ENCODE data around the gene PPARG. TPM values are rescaled to one million over a fixed set of nuclear protein-coding genes. Genes with fewer than 3 reads are reported as not detected.

Gene PPARG
- total RNA-seq, 2 donors from 2014 or later: 7.0 to 12.9 TPM

DNA sequence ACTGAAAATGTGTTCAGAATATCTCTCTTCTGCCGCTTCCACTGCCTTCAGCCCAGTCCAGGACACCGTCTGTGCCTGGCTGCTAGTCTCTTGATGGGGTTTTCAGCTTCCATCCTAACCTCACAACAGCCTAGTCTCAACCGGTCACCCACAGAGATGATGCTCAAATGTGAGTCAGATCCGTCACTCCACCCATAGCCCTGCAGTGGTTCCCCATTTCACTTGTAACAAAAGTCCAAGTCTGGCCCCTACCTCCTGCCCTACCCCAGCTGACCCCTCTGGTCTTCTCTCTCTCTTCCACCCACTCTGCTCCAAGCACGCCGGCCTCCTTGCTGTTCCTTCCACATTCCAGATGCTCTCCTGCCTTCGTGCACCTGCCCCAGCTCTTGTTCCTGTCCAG lies 68.1 kb downstream of the PPARG start:
- Histone ChIP-seq H3K9me3 (no peaks in the 10 kb centered on the region), H3K27ac (no peak overlapping the region)
- WGBS: 93% methylated on average over 7 of the region's 7 CpGs

DNA sequence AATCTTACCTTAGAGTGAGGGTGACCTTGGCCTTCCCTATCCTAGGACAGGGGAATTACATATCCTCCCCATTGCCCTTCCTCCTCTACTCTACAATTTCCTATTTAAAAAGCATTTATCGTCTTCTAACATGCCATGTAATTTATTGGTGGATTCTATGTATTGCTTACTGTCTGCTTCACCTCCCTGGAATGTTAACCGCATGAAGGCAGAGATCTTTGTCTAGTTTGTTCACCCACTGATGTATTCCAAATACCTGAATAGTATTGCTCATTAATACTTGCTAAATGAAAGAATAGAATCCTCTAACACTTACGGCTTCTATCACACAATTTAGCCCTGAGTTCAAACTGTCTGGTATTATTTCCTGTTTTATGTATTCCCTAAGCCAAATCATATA lies 68.6 kb downstream of the PPARG start:
- H3K36me3 ChIP-seq: no peaks in the 10 kb centered on the region
- no peaks in the 10 kb centered on the region for H3K9me3 ChIP-seq
- 92% methylated on average over 3 of the region's 3 CpGs for WGBS
- intact Hi-C loops (cut with DNase I): no loop called here
- H3K4me1 ChIP-seq (replicated peaks): no peaks in the 10 kb centered on the region
- H3K27me3 ChIP-seq (replicated peaks; ENCODE audit: insufficient read depth): no peaks in the 10 kb centered on the region
- no peak overlapping the region for H3K27ac ChIP-seq
- TF ChIP-seq, protein P1, sequence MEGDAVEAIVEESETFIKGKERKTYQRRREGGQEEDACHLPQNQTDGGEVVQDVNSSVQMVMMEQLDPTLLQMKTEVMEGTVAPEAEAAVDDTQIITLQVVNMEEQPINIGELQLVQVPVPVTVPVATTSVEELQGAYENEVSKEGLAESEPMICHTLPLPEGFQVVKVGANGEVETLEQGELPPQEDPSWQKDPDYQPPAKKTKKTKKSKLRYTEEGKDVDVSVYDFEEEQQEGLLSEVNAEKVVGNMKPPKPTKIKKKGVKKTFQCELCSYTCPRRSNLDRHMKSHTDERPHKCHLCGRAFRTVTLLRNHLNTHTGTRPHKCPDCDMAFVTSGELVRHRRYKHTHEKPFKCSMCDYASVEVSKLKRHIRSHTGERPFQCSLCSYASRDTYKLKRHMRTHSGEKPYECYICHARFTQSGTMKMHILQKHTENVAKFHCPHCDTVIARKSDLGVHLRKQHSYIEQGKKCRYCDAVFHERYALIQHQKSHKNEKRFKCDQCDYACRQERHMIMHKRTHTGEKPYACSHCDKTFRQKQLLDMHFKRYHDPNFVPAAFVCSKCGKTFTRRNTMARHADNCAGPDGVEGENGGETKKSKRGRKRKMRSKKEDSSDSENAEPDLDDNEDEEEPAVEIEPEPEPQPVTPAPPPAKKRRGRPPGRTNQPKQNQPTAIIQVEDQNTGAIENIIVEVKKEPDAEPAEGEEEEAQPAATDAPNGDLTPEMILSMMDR (IDR thresholded peaks at IDR 0.05): no peak
- TF ChIP-seq POLR2A (IDR thresholded peaks at IDR 0.05) (no peak), POLR2AphosphoS5 (IDR thresholded peaks at IDR 0.05) (no peak)
- H3K4me3 ChIP-seq: no peak overlapping the region
- DNase-seq (ENCODE audit: low spot score): no peak

More for the DNA sequence above, 68.1 kb downstream of the PPARG start:
- H3K4me3 ChIP-seq: no peak overlapping the region
- DNase-seq (ENCODE audit: low spot score): no peak
- intact Hi-C loops (cut with DNase I): no loop called here
- no peaks in the 10 kb centered on the region for H3K4me1 ChIP-seq (replicated peaks)
- H3K36me3 ChIP-seq: no peaks in the 10 kb centered on the region
- TF ChIP-seq POLR2A (IDR thresholded peaks at IDR 0.05): no peak
- no peak for TF ChIP-seq POLR2AphosphoS5 (IDR thresholded peaks at IDR 0.05)
- TF ChIP-seq, protein P1 (IDR thresholded peaks at IDR 0.05): no peak
- no peaks in the 10 kb centered on the region for H3K27me3 ChIP-seq (replicated peaks; ENCODE audit: insufficient read depth)

DNA sequence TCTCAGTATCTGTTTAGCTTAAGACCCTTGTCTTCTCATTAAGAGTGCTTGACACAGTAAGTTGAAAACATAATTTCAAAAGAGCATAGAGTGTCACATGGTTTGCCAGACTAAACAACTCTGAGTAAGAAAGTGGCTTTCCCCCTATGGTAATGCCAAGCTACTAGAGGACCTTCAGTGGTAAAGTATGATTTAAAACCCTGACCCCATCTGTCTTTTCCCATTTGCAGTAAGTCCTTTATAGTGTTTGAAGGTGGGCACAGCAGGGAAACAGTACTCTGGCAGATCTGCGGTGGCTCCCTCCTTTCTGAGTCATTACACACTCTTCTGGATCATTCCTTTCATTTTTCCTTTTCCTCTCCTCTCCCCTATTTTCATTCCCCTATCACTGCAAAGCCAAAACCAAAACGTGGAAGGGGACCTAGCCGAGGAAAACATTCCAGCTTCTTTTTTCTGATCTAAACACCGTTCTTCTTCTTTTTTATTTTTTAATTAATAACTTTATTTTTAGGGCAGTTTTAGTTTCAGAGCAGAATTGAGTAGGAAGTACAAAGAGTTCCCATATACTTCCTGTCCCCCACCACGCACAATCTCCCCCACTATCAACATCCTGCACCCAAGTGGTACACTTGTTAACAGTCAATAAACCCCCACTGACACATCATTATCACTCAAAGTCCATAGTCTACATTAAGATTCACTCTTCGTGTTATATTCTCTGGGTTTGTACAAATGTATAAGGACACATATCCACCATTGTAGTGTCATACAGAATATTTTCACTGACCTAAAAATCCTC lies 74.7 kb downstream of the PPARG start:
- no peak overlapping the region for H3K4me3 ChIP-seq
- no peaks in the 10 kb centered on the region for H3K27me3 ChIP-seq (replicated peaks; ENCODE audit: insufficient read depth)
- 63% methylated on average over 6 of the region's 6 CpGs for WGBS
- no peak overlapping the region for H3K27ac ChIP-seq
- no peaks in the 10 kb centered on the region for H3K36me3 ChIP-seq
- H3K9me3 ChIP-seq: no peaks in the 10 kb centered on the region
- TF ChIP-seq, protein P1 (IDR thresholded peaks at IDR 0.05): no peak
- TF ChIP-seq POLR2A (IDR thresholded peaks at IDR 0.05) (no peak), POLR2AphosphoS5 (IDR thresholded peaks at IDR 0.05) (no peak)
- no peak for DNase-seq (ENCODE audit: low spot score)
- no peaks in the 10 kb centered on the region for H3K4me1 ChIP-seq (replicated peaks)
- intact Hi-C loops (cut with DNase I): no loop called here

DNA sequence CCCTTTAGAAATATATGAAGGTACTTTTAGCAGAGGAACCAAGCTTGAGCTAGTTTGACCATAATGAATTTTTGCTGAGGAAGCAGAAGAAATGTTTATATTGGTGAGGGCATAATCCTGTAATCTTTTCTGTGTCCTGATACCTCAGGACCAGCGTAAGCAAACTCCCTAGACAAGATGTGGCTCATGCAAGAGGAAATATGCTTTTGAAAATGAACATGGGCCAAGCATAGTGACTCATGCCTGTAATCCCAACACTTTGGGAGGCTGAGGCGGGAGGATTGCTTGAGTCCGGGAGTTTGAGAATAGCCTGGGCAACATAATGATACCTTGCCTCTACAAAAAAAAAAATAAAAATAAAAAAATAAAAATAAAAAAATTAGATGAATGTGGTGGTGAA lies 78.5 kb downstream of the PPARG start:
- intact Hi-C loops (cut with DNase I): no loop called here
- no peaks in the 10 kb centered on the region for H3K36me3 ChIP-seq
- DNase-seq (ENCODE audit: low spot score): no peak
- H3K4me3 ChIP-seq: no peak overlapping the region
- no peaks in the 10 kb centered on the region for H3K4me1 ChIP-seq (replicated peaks)
- no peak overlapping the region for H3K27ac ChIP-seq
- no peaks in the 10 kb centered on the region for H3K9me3 ChIP-seq
- H3K27me3 ChIP-seq (replicated peaks; ENCODE audit: insufficient read depth): no peaks in the 10 kb centered on the region
- TF ChIP-seq POLR2AphosphoS5 (IDR thresholded peaks at IDR 0.05) (no peak), POLR2A (IDR thresholded peaks at IDR 0.05) (no peak)
- TF ChIP-seq, protein P1 (IDR thresholded peaks at IDR 0.05): no peak
- WGBS: 95% methylated on average over 3 of the region's 3 CpGs

DNA sequence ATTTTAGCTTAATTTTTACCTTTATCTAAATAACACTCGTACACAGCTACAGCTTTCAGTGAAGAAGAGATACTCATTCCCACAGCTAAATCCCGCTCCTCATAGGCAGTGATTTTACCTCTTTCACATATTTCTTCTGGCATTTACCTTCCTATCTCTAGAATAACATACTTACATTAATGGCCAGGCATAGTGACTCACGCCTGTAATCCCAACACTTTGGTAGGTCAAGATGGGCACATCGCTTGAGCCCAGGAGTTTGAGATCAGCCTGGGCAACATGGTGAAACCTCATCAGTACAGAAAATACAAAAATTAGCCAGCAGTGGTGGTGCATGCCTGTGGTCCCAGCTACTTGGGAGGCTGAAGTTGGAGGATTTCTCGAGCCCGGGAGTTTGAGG lies 80.2 kb downstream of the PPARG start:
- peaks cover 3% of the 10 kb centered on the region for H3K27me3 ChIP-seq (replicated peaks; ENCODE audit: insufficient read depth)
- no peaks in the 10 kb centered on the region for H3K9me3 ChIP-seq
- WGBS: 94% methylated on average over 6 of the region's 6 CpGs

More for the DNA sequence above, 80.2 kb downstream of the PPARG start:
- no peak overlapping the region for H3K27ac ChIP-seq
- intact Hi-C loops (cut with DNase I): no loop called here
- TF ChIP-seq, protein P1 (IDR thresholded peaks at IDR 0.05): no peak
- TF ChIP-seq POLR2A (IDR thresholded peaks at IDR 0.05) (no peak), POLR2AphosphoS5 (IDR thresholded peaks at IDR 0.05) (no peak)
- DNase-seq (ENCODE audit: low spot score): no peak
- H3K4me1 ChIP-seq (replicated peaks): no peaks in the 10 kb centered on the region
- no peak overlapping the region for H3K4me3 ChIP-seq
- no peaks in the 10 kb centered on the region for H3K36me3 ChIP-seq
